ACC112 (cell line): ENCODE results near the gene ZMYND8.
"Not testable (repeated sequence)": the region's sequence is repeated elsewhere in the genome, so short reads cannot be mapped to it uniquely, and the experiment has no call there.

ENCODE experiments used
- H2AFZ ChIP-seq: fragments of 200-600 bp; sonication (generic); one replicate; pipeline ENCODE4 v1.6.0; 2017; ENCODE audit warnings: antibody characterized with exemption, low read length; ENCODE audit not compliant: unreplicated experiment
- H3K27ac ChIP-seq: fragments of 200-600 bp; sonication (generic); 2 replicates; pipeline ENCODE4 v1.5.1; 2014; ENCODE audit warnings: low read depth, mild to moderate bottlenecking, antibody characterized with exemption, low read length, moderate library complexity
- H3K27me3 ChIP-seq: fragments of 200-600 bp; sonication (generic); 2 replicates; pipeline ENCODE4 v1.6.1; 2014; ENCODE audit warnings: mild to moderate bottlenecking, antibody characterized with exemption, low read length, moderate library complexity, mixed read lengths; ENCODE audit not compliant: insufficient read depth
- H3K36me3 ChIP-seq: fragments of 200-600 bp; sonication (generic); 2 replicates; pipeline ENCODE4 v1.6.1; 2016; ENCODE audit warnings: mild to moderate bottlenecking, antibody characterized with exemption, low read length, moderate library complexity, mixed read lengths; ENCODE audit not compliant: insufficient read depth
- H3K4me1 ChIP-seq: fragments of 200-600 bp; sonication (generic); one replicate; pipeline ENCODE4 v1.6.1; 2016; ENCODE audit warnings: low read length, mixed read lengths; ENCODE audit not compliant: insufficient read depth, unreplicated experiment, control insufficient read depth
- H3K4me3 ChIP-seq: fragments of 200-600 bp; sonication (generic); 2 replicates; pipeline ENCODE4 v1.5.1; 2014; ENCODE audit warnings: mild to moderate bottlenecking, low read depth, low read length
- H3K79me2 ChIP-seq: fragments of 200-600 bp; sonication (generic); one replicate; pipeline ENCODE4 v1.6.0; 2016; ENCODE audit warnings: low read length; ENCODE audit not compliant: control insufficient read depth, unreplicated experiment, insufficient read depth

ZMYND8 gene

GRCh38 chr20:47179267-47179666 is 177.2 kb downstream of the ZMYND8 start:
- Histone ChIP-seq H2AFZ (no peak overlapping the region), H3K4me3 (no peak overlapping the region), H3K27me3 (no peaks in the 10 kb centered on the region), H3K27ac (no peak overlapping the region), H3K4me1 (no peaks in the 10 kb centered on the region), H3K36me3 (no peaks in the 10 kb centered on the region), H3K79me2 (no peaks in the 10 kb centered on the region)

- Histone ChIP-seq H3K27me3 (no peaks in the 10 kb centered on the region), H3K4me3 (no peak overlapping the region), H3K79me2 (no peaks in the 10 kb centered on the region), H3K4me1 (no peaks in the 10 kb centered on the region), H3K36me3 (no peaks in the 10 kb centered on the region), H2AFZ (no peak overlapping the region), H3K27ac (no peak overlapping the region)
Observed at GRCh38 chr20:47178851-47179250, 177.6 kb downstream of the ZMYND8 start.

- Histone ChIP-seq H2AFZ (no peak overlapping the region), H3K27ac (no peak overlapping the region), H3K79me2 (no peaks in the 10 kb centered on the region), H3K27me3 (no peaks in the 10 kb centered on the region), H3K36me3 (no peaks in the 10 kb centered on the region), H3K4me3 (no peak overlapping the region), H3K4me1 (no peaks in the 10 kb centered on the region)
Observed at GRCh38 chr20:47178277-47178676, 178.2 kb downstream of the ZMYND8 start.

GRCh38 chr20:47176217-47176616 is 180.3 kb downstream of the ZMYND8 start:
- not testable (repeated sequence) for H3K27ac ChIP-seq, H3K27me3 ChIP-seq, H3K79me2 ChIP-seq, H3K36me3 ChIP-seq, H2AFZ ChIP-seq, H3K4me3 ChIP-seq, H3K4me1 ChIP-seq

DNA sequence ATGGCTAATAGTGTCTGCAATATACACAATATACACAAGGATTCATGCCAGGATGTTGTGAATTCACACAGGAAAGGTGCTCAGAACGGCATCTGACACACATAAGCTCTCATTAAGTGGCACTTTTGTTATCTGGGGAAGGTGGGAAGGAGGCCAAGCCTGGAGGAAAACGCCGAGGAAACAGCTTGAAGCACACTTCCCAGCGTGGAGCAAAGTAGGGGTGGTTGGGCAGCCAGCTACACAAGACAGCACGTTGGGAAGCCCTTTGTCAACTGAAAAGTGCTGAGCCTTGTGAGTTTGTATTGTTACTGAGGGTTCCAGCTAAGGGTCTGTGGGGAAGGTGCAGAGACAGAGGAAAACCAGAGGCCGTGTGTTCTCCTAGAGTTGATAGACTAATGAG is 181.0 kb downstream of the ZMYND8 start:
- H3K36me3 ChIP-seq = no peaks in the 10 kb centered on the region
- no peak overlapping the region for H2AFZ ChIP-seq
- peaks cover 3% of the 10 kb centered on the region for H3K4me1 ChIP-seq
- no peaks in the 10 kb centered on the region for H3K27me3 ChIP-seq
- H3K27ac ChIP-seq = no peak overlapping the region
- H3K79me2 ChIP-seq = no peaks in the 10 kb centered on the region
- no peak overlapping the region for H3K4me3 ChIP-seq

- no peaks in the 10 kb centered on the region for H3K79me2 ChIP-seq
- H3K4me1 ChIP-seq = peaks cover 3% of the 10 kb centered on the region
- no peak overlapping the region for H2AFZ ChIP-seq
- H3K36me3 ChIP-seq = no peaks in the 10 kb centered on the region
- H3K4me3 ChIP-seq = no peak overlapping the region
- H3K27ac ChIP-seq = no peak overlapping the region
- H3K27me3 ChIP-seq = no peaks in the 10 kb centered on the region
Observed at GRCh38 chr20:47174456-47175243, 181.8 kb downstream of the ZMYND8 start.

GRCh38 chr20:47173596-47174216 is 182.8 kb downstream of the ZMYND8 start:
- no peaks in the 10 kb centered on the region for H3K36me3 ChIP-seq

DNA sequence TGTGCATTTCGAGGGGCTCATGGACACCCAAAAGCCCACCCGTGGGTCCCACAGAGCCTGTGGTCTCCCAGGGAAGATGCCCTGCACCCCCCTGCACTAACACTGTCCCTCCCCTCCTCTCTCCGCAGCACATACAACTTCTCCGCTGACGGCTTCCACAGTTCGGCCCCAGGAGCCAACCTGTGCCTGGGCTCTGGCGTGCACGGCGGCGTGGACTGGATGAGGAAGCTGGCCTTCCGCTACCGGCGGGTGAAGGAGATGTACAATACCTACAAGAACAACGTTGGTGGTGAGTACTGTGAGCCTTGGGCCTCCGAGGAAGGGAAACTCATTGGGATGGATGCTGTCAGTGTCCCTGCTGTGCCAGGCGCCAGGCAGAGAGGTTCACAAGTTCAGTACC is 183.9 kb downstream of the ZMYND8 start:
- Histone ChIP-seq H3K27ac (no peak overlapping the region), H3K4me3 (no peak overlapping the region), H3K4me1 (peaks cover 3% of the 10 kb centered on the region), H3K79me2 (no peaks in the 10 kb centered on the region), H3K27me3 (no peaks in the 10 kb centered on the region), H2AFZ (no peak overlapping the region), H3K36me3 (no peaks in the 10 kb centered on the region)

More at GRCh38 chr20:47173596-47174216, 182.8 kb downstream of the ZMYND8 start:
- Histone ChIP-seq H3K27ac (no peak overlapping the region), H3K4me3 (no peak overlapping the region), H3K4me1 (peaks cover 3% of the 10 kb centered on the region), H3K27me3 (no peaks in the 10 kb centered on the region), H2AFZ (no peak overlapping the region), H3K79me2 (no peaks in the 10 kb centered on the region)

- H3K79me2 ChIP-seq = no peaks in the 10 kb centered on the region
- no peaks in the 10 kb centered on the region for H3K36me3 ChIP-seq
- no peak overlapping the region for H2AFZ ChIP-seq
- peaks cover 3% of the 10 kb centered on the region for H3K4me1 ChIP-seq
- H3K27me3 ChIP-seq = no peaks in the 10 kb centered on the region
- H3K4me3 ChIP-seq = no peak overlapping the region
- no peak overlapping the region for H3K27ac ChIP-seq
Observed at GRCh38 chr20:47167846-47168245, 188.7 kb downstream of the ZMYND8 start.

DNA sequence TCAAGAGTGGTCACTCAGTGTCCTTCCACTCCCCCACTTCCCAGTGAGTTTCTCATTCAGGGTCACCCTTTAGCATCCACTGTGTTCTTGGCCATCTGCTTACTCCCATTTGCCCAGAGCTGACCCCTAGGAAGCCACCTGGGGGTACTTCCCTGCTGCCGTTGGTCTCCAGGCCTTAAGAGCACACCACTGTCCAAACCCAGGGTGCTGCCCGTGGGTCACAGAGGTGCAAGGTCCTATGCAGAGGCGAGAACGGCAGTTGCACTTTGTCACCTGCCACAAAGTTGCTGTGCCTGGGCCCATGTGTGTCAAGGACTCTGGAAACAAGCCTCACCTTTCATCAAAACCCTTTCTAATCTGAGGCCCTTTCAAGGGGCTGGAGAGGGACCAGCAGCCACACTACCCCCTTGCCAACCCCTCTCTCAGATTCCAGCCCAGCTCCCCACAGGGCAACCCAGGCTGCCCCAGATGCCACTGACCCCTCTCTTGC is 191.1 kb downstream of the ZMYND8 start:
- Histone ChIP-seq H2AFZ (no peak overlapping the region), H3K4me3 (no peak overlapping the region), H3K4me1 (no peaks in the 10 kb centered on the region), H3K79me2 (no peaks in the 10 kb centered on the region), H3K27ac (no peak overlapping the region), H3K27me3 (no peaks in the 10 kb centered on the region), H3K36me3 (no peaks in the 10 kb centered on the region)

DNA sequence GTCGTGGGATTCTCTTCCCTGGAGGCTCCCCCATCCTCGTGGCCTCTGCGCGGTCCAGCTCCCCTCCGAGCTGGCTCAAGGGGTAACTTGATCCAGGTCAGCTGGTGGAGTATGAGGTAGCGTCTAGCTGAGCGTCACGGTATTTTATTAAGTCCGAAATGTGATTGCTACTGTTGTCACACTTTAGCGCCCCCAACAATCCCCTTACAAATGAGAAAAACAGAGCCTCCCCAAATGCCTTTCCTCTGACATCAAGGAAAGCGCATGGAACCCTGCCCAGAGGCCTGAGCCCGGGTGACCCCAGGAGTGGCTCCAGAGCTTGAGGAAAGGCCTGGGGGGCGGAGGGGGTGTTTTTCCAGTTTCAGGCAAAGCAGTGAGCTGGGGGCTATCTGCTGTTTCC is 192.4 kb downstream of the ZMYND8 start:
- Histone ChIP-seq H3K4me3 (no peak overlapping the region), H3K79me2 (no peaks in the 10 kb centered on the region), H3K36me3 (no peaks in the 10 kb centered on the region), H3K27ac (no peak overlapping the region), H3K27me3 (no peaks in the 10 kb centered on the region), H2AFZ (no peak overlapping the region), H3K4me1 (no peaks in the 10 kb centered on the region)
